ENCODE data around the gene CCNI2.

CCNI2 gene

GRCh38 chr5:132777209-132778069 is 30.2 kb downstream of the CCNI2 start, which contains the start of gene SEPTIN8:
Gene SEPTIN8 (minus strand): TSS chr5:132777239. CDS start chr5:132777137, 102 bp downstream.
- H3K9ac ChIP-seq (ENCODE audit: low read depth, low read length) = peak within 1 kb of the TSS; percentile 36; the same call in 1 of the 2 replicates
- no peak within 1 kb of the TSS for H3K27ac ChIP-seq (ENCODE audit: low read length)
- peaks cover 71% of the 10 kb centered on the region for H3K27me3 ChIP-seq (ENCODE audit: insufficient read depth, low read length)

GRCh38 chr5:132778129-132778528 is 30.9 kb downstream of the CCNI2 start:
- H3K27me3 ChIP-seq (ENCODE audit: insufficient read depth, low read length) = peaks cover 71% of the 10 kb centered on the region
- no peak overlapping the region for H3K9ac ChIP-seq (ENCODE audit: low read depth, low read length)
- H3K4me3 ChIP-seq (ENCODE audit: low read length) = peak overlapping the region; percentile 72; the same call in 1 of the 2 replicates
- H3K4me1 ChIP-seq (ENCODE audit: insufficient read depth, low read length) = peaks cover 9% of the 10 kb centered on the region
- no peak overlapping the region for H3K27ac ChIP-seq (ENCODE audit: low read length)
- H3K9me3 ChIP-seq (ENCODE audit: insufficient read depth, low read depth, low read length) = no peaks in the 10 kb centered on the region
- no peaks in the 10 kb centered on the region for H3K36me3 ChIP-seq (ENCODE audit: insufficient read depth, low read depth, low read length)

More at GRCh38 chr5:132777209-132778069, 30.2 kb downstream of the CCNI2 start, which contains the start of gene SEPTIN8:
- peak within 1 kb of the TSS; percentile 72 for H3K4me3 ChIP-seq (ENCODE audit: low read length)
- H3K9me3 ChIP-seq (ENCODE audit: insufficient read depth, low read depth, low read length) = no peaks in the 10 kb centered on the region
- no peaks in the 10 kb centered on the region for H3K36me3 ChIP-seq (ENCODE audit: insufficient read depth, low read depth, low read length)
- peaks cover 9% of the 10 kb centered on the region for H3K4me1 ChIP-seq (ENCODE audit: insufficient read depth, low read length)

- Histone ChIP-seq H3K27me3 (ENCODE audit: insufficient read depth, low read length) (peaks cover 71% of the 10 kb centered on the region), H3K4me3 (ENCODE audit: low read length) (no peak overlapping the region), H3K4me1 (ENCODE audit: insufficient read depth, low read length) (peaks cover 9% of the 10 kb centered on the region), H3K9me3 (ENCODE audit: insufficient read depth, low read depth, low read length) (no peaks in the 10 kb centered on the region), H3K9ac (ENCODE audit: low read depth, low read length) (no peak overlapping the region), H3K36me3 (ENCODE audit: insufficient read depth, low read depth, low read length) (no peaks in the 10 kb centered on the region), H3K27ac (ENCODE audit: low read length) (no peak overlapping the region)
Observed at GRCh38 chr5:132778856-132779255, 31.6 kb downstream of the CCNI2 start.

- H3K9me3 ChIP-seq (ENCODE audit: insufficient read depth, low read depth, low read length) = no peaks in the 10 kb centered on the region
- H3K27me3 ChIP-seq (ENCODE audit: insufficient read depth, low read length) = peaks cover 60% of the 10 kb centered on the region
- H3K4me1 ChIP-seq (ENCODE audit: insufficient read depth, low read length) = peaks cover 9% of the 10 kb centered on the region
- no peaks in the 10 kb centered on the region for H3K36me3 ChIP-seq (ENCODE audit: insufficient read depth, low read depth, low read length)
- no peak overlapping the region for H3K9ac ChIP-seq (ENCODE audit: low read depth, low read length)
- H3K27ac ChIP-seq (ENCODE audit: low read length) = no peak overlapping the region
- no peak overlapping the region for H3K4me3 ChIP-seq (ENCODE audit: low read length)
Observed at GRCh38 chr5:132779961-132780360, 32.7 kb downstream of the CCNI2 start.

GRCh38 chr5:132780577-132780976 is 33.4 kb downstream of the CCNI2 start:
- Histone ChIP-seq H3K27me3 (ENCODE audit: insufficient read depth, low read length) (peaks cover 53% of the 10 kb centered on the region), H3K9me3 (ENCODE audit: insufficient read depth, low read depth, low read length) (no peaks in the 10 kb centered on the region), H3K9ac (ENCODE audit: low read depth, low read length) (no peak overlapping the region), H3K27ac (ENCODE audit: low read length) (no peak overlapping the region), H3K4me1 (ENCODE audit: insufficient read depth, low read length) (peaks cover 5% of the 10 kb centered on the region), H3K4me3 (ENCODE audit: low read length) (no peak overlapping the region), H3K36me3 (ENCODE audit: insufficient read depth, low read depth, low read length) (no peaks in the 10 kb centered on the region)

GRCh38 chr5:132781029-132781428 is 33.8 kb downstream of the CCNI2 start:
- Histone ChIP-seq H3K9me3 (ENCODE audit: insufficient read depth, low read depth, low read length) (no peaks in the 10 kb centered on the region), H3K4me1 (ENCODE audit: insufficient read depth, low read length) (peaks cover 2% of the 10 kb centered on the region), H3K27ac (ENCODE audit: low read length) (no peak overlapping the region), H3K4me3 (ENCODE audit: low read length) (no peak overlapping the region), H3K9ac (ENCODE audit: low read depth, low read length) (no peak overlapping the region), H3K36me3 (ENCODE audit: insufficient read depth, low read depth, low read length) (no peaks in the 10 kb centered on the region), H3K27me3 (ENCODE audit: insufficient read depth, low read length) (peaks cover 49% of the 10 kb centered on the region)

- H3K4me3 ChIP-seq (ENCODE audit: low read length) = no peak overlapping the region
- H3K9ac ChIP-seq (ENCODE audit: low read depth, low read length) = no peak overlapping the region
- H3K36me3 ChIP-seq (ENCODE audit: insufficient read depth, low read depth, low read length) = no peaks in the 10 kb centered on the region
- no peaks in the 10 kb centered on the region; the same call in 1 of the 2 replicates for H3K4me1 ChIP-seq (ENCODE audit: insufficient read depth, low read length)
- H3K27me3 ChIP-seq (ENCODE audit: insufficient read depth, low read length) = peaks cover 42% of the 10 kb centered on the region
- H3K9me3 ChIP-seq (ENCODE audit: insufficient read depth, low read depth, low read length) = no peaks in the 10 kb centered on the region
- no peak overlapping the region for H3K27ac ChIP-seq (ENCODE audit: low read length)
Observed at GRCh38 chr5:132782101-132782500, 34.9 kb downstream of the CCNI2 start.

GRCh38 chr5:132785365-132785764 is 38.1 kb downstream of the CCNI2 start:
- Histone ChIP-seq H3K27me3 (ENCODE audit: insufficient read depth, low read length) (peaks cover 14% of the 10 kb centered on the region), H3K4me1 (ENCODE audit: insufficient read depth, low read length) (0 out of 2 replicates have a peak, but pooled peaks cover 3% of the 10 kb centered on the region), H3K27ac (ENCODE audit: low read length) (no peak overlapping the region), H3K4me3 (ENCODE audit: low read length) (no peak overlapping the region), H3K9me3 (ENCODE audit: insufficient read depth, low read depth, low read length) (no peaks in the 10 kb centered on the region), H3K36me3 (ENCODE audit: insufficient read depth, low read depth, low read length) (no peaks in the 10 kb centered on the region), H3K9ac (ENCODE audit: low read depth, low read length) (no peak overlapping the region)

GRCh38 chr5:132785864-132786263 is 38.6 kb downstream of the CCNI2 start:
- Histone ChIP-seq H3K27ac (ENCODE audit: low read length) (no peak overlapping the region), H3K36me3 (ENCODE audit: insufficient read depth, low read depth, low read length) (no peaks in the 10 kb centered on the region), H3K9me3 (ENCODE audit: insufficient read depth, low read depth, low read length) (no peaks in the 10 kb centered on the region), H3K27me3 (ENCODE audit: insufficient read depth, low read length) (peaks cover 13% of the 10 kb centered on the region), H3K4me1 (ENCODE audit: insufficient read depth, low read length) (0 out of 2 replicates have a peak, but pooled peaks cover 3% of the 10 kb centered on the region), H3K4me3 (ENCODE audit: low read length) (no peak overlapping the region), H3K9ac (ENCODE audit: low read depth, low read length) (no peak overlapping the region)

GRCh38 chr5:132787076-132787475 is 39.9 kb downstream of the CCNI2 start:
- H3K9ac ChIP-seq (ENCODE audit: low read depth, low read length) = no peak overlapping the region
- H3K4me1 ChIP-seq (ENCODE audit: insufficient read depth, low read length) = 0 out of 2 replicates have a peak, but pooled peaks cover 3% of the 10 kb centered on the region
- peaks cover under 1% of the 10 kb centered on the region; the same call in 1 of the 2 replicates for H3K27me3 ChIP-seq (ENCODE audit: insufficient read depth, low read length)
- no peaks in the 10 kb centered on the region for H3K36me3 ChIP-seq (ENCODE audit: insufficient read depth, low read depth, low read length)
- H3K27ac ChIP-seq (ENCODE audit: low read length) = no peak overlapping the region
- H3K9me3 ChIP-seq (ENCODE audit: insufficient read depth, low read depth, low read length) = no peaks in the 10 kb centered on the region
- no peak overlapping the region for H3K4me3 ChIP-seq (ENCODE audit: low read length)

- Histone ChIP-seq H3K27ac (ENCODE audit: low read length) (no peak overlapping the region), H3K9me3 (ENCODE audit: insufficient read depth, low read depth, low read length) (no peaks in the 10 kb centered on the region), H3K36me3 (ENCODE audit: insufficient read depth, low read depth, low read length) (no peaks in the 10 kb centered on the region), H3K9ac (ENCODE audit: low read depth, low read length) (no peak overlapping the region), H3K4me1 (ENCODE audit: insufficient read depth, low read length) (0 out of 2 replicates have a peak, but pooled peaks cover 3% of the 10 kb centered on the region), H3K27me3 (ENCODE audit: insufficient read depth, low read length) (no peaks in the 10 kb centered on the region), H3K4me3 (ENCODE audit: low read length) (no peak overlapping the region)
Observed at GRCh38 chr5:132788508-132788907, 41.3 kb downstream of the CCNI2 start.
